PC-3 (cell line): Measurements from ENCODE around the gene CDAN1. TPM values are rescaled to one million over a fixed set of nuclear protein-coding genes. Genes with fewer than 3 reads are reported as not detected.
A peak's percentile ranks its signal among the peaks of the same experiment; 100 is the strongest.

Source experiments
- ATAC-seq: fragments of 200-7000 bp; cut with Tn5 transposase; 2 replicates; pipeline ENCODE4 v1.9.1; 2020; ENCODE audit warnings: mild to moderate bottlenecking, moderate library complexity
- Bru-seq: library from RNA; stranded (reverse); fragments of 400-500 nt; gene quantifications from one replicate; lab custom pipeline; 2021; lab: Mats Ljungman, UMichigan
- BruChase-seq, 2 experiments: library from RNA; stranded (reverse); fragments of 400-500 nt; gene quantifications; one replicate each; lab custom pipeline; 2021; lab: Mats Ljungman, UMichigan
- BruUV-seq: library from RNA; stranded (reverse); fragments of 400-500 nt; replicated peaks from 2 replicates; lab custom pipeline; 2021; lab: Mats Ljungman, UMichigan
- CTCF ChIA-PET: fragments of 300-600 bp; sonication (Branson Sonifier 250); formaldehyde crosslinking; loops from one replicate; lab custom pipeline; 2022; ENCODE audit warnings: antibody characterized with exemption; lab: Charles Lee
- POLR2A ChIA-PET: fragments of 300-600 bp; sonication (Branson Sonifier 250); formaldehyde crosslinking; loops from one replicate; lab custom pipeline; 2022; ENCODE audit warnings: antibody characterized with exemption; ENCODE audit not compliant: unreplicated experiment; lab: Charles Lee
- DNase-seq: peaks from one replicate; pipeline ENCODE4 v3.0.0-alpha.2; 2015
- H2AFZ ChIP-seq: fragments of 300-600 bp; sonication (generic); 2 replicates; pipeline ENCODE4 v1.6.0; 2016; ENCODE audit warnings: antibody characterized with exemption, low read length
- H3F3A ChIP-seq: fragments of 300-600 bp; sonication (generic); one replicate; pipeline ENCODE4 v1.6.0; 2017; ENCODE audit warnings: antibody characterized with exemption, low read length, control low read depth, mild to moderate bottlenecking; ENCODE audit not compliant: unreplicated experiment
- H3K27ac ChIP-seq: fragments of 300-600 bp; sonication (generic); 2 replicates; pipeline ENCODE4 v1.5.1; 2016; ENCODE audit warnings: mild to moderate bottlenecking, low read length
- H3K27me3 ChIP-seq: fragments of 300-600 bp; sonication (generic); 2 replicates; pipeline ENCODE4 v1.6.1; 2016; ENCODE audit warnings: low read length, mixed read lengths
- H3K36me3 ChIP-seq: fragments of 300-600 bp; sonication (generic); 2 replicates; pipeline ENCODE4 v1.6.1; 2016; ENCODE audit warnings: low read depth, mixed run types, low read length, mixed read lengths
- H3K4me1 ChIP-seq: fragments of 300-600 bp; sonication (generic); 2 replicates; pipeline ENCODE4 v1.5.1; 2016; ENCODE audit warnings: low read length; ENCODE audit not compliant: insufficient read depth
- H3K4me2 ChIP-seq: fragments of 300-600 bp; sonication (generic); 2 replicates; pipeline ENCODE4 v1.6.0; 2016; ENCODE audit warnings: low read length
- H3K4me3 ChIP-seq: fragments of 300-600 bp; sonication (generic); 2 replicates; pipeline ENCODE4 v1.5.1; 2016; ENCODE audit warnings: mild to moderate bottlenecking, low read length, mixed read lengths
- H3K79me2 ChIP-seq: fragments of 300-600 bp; sonication (generic); 2 replicates; pipeline ENCODE4 v1.6.1; 2017; ENCODE audit warnings: low read length, mixed read lengths
- H3K9ac ChIP-seq: fragments of 300-600 bp; sonication (generic); 2 replicates; pipeline ENCODE4 v1.6.0; 2016; ENCODE audit warnings: mild to moderate bottlenecking, low read length
- H3K9me2 ChIP-seq: fragments of 300-600 bp; sonication (generic); replicated peaks from 2 replicates; pipeline ENCODE4 v1.6.1; 2016; ENCODE audit warnings: mixed run types, low read length, mixed read lengths
- H3K9me3 ChIP-seq: fragments of 300-600 bp; sonication (generic); 2 replicates; pipeline ENCODE4 v1.6.1; 2016; ENCODE audit warnings: low read length, mixed read lengths
- H4K20me1 ChIP-seq: fragments of 300-600 bp; sonication (generic); 2 replicates; pipeline ENCODE4 v1.6.1; 2016; ENCODE audit warnings: low read length, mixed read lengths
- EZH2 ChIP-seq: fragments of 300-600 bp; sonication (generic); IDR thresholded peaks from one replicate; pipeline ENCODE4 v1.6.1; 2017; ENCODE audit warnings: antibody characterized with exemption, mild to moderate bottlenecking, low read length; ENCODE audit not compliant: unreplicated experiment
- EZH2phosphoT487 ChIP-seq: fragments of 300-600 bp; sonication (generic); IDR thresholded peaks from 2 replicates; pipeline ENCODE4 v1.6.1; 2018; ENCODE audit warnings: mild to moderate bottlenecking, antibody characterized with exemption, low read length, borderline replicate concordance
- intact Hi-C: fragments of 100-400 bp; cut with micrococcal nuclease; formaldehyde crosslinking; loops from 2 replicates; pipeline ENCODE4 v1.9.0; 2023
- long read RNA-seq: library from polyadenylated mRNA; unstranded; transcript quantifications from one replicate; pipeline ENCODE4 v2.0.0, GENCODE V29; 2021; ENCODE audit not compliant: unreplicated experiment
- total RNA-seq: library from RNA; depleted of rRNA; stranded (reverse); fragments of >200 nt; gene quantifications from 2 replicates; pipeline ENCODE4 v1.2.3, GENCODE V29; 2014; rRNA removed
- TF ChIP-seq, protein P1 (sequence below): fragments of 300-600 bp; sonication (generic); conservative IDR thresholded peaks from 2 replicates; pipeline ENCODE4 v1.5.1; 2017; ENCODE audit warnings: antibody characterized with exemption, low read depth, mild to moderate bottlenecking, low read length

The CDAN1 gene, protein sequence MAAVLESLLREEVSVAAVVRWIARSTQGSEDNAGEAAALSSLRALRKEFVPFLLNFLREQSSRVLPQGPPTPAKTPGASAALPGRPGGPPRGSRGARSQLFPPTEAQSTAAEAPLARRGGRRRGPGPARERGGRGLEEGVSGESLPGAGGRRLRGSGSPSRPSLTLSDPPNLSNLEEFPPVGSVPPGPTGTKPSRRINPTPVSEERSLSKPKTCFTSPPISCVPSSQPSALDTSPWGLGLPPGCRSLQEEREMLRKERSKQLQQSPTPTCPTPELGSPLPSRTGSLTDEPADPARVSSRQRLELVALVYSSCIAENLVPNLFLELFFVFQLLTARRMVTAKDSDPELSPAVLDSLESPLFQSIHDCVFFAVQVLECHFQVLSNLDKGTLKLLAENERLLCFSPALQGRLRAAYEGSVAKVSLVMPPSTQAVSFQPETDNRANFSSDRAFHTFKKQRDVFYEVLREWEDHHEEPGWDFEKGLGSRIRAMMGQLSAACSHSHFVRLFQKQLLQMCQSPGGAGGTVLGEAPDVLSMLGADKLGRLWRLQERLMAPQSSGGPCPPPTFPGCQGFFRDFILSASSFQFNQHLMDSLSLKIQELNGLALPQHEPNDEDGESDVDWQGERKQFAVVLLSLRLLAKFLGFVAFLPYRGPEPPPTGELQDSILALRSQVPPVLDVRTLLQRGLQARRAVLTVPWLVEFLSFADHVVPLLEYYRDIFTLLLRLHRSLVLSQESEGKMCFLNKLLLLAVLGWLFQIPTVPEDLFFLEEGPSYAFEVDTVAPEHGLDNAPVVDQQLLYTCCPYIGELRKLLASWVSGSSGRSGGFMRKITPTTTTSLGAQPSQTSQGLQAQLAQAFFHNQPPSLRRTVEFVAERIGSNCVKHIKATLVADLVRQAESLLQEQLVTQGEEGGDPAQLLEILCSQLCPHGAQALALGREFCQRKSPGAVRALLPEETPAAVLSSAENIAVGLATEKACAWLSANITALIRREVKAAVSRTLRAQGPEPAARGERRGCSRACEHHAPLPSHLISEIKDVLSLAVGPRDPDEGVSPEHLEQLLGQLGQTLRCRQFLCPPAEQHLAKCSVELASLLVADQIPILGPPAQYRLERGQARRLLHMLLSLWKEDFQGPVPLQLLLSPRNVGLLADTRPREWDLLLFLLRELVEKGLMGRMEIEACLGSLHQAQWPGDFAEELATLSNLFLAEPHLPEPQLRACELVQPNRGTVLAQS
- total RNA-seq, result 32.5 and 38.6 TPM in 2 replicates
- percentile 75 among the genes with signal in this experiment for Bru-seq, nascent RNA
- BruChase-seq, experiment 1, labeled RNA remaining after a 6-hour chase, result percentile 80 among the genes with signal in this experiment
- BruChase-seq, experiment 2, labeled RNA remaining after a 2-hour chase, result percentile 81 among the genes with signal in this experiment
- long read RNA-seq, full-length matches to known transcripts, result 5 of 48 reads
- long read RNA-seq, partial matches to known transcripts, result 18 of 48 reads
- long read RNA-seq, other reads (novel, unspliced or antisense), result 25 of 48 reads

DNA sequence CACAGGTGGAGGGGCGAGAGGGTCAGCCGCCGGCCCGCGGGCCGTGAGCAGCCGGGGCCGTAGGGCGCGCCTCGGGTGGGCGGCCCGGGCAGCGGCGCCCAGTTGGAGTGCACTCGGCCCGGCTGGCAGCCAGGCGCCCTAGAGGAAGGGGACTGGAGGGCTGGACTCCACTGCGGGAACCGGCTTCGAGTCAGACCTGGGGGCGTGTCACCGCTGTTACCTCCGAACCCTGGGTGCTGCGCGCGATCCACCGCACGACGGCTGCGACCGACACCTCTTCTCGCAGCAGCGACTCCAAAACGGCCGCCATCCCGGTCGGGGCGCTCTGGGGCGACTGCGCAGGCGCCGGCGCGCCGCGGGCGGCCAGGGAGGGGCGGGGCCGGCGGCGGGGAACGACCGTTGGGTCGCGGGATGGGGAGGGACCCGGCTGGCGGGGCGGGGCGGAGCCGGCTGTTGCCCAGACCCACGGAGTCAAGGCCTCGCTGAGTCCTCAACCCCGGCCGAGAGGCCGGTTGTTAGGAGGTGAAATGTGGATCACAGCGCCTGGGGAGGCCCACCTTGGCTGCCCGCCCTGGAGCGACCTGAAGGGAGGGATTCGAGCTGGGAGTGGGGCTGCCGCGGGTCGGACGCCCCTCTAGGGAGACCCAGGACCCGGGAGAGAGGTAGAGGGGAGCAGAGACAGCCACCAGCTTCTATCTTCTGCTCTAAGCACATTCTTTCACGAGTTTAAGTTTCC lies at the start of gene CDAN1:
TSS of gene CDAN1 (minus strand) at position 336 of the 736 bp plus-strand sequence. CDS start at position 310, 26 bp downstream.
- H3K9me2 ChIP-seq, result no peaks in the 10 kb centered on the region
- peak within 1 kb of the TSS; percentile 97 for H3K4me3 ChIP-seq
- TF ChIP-seq, protein P1, sequence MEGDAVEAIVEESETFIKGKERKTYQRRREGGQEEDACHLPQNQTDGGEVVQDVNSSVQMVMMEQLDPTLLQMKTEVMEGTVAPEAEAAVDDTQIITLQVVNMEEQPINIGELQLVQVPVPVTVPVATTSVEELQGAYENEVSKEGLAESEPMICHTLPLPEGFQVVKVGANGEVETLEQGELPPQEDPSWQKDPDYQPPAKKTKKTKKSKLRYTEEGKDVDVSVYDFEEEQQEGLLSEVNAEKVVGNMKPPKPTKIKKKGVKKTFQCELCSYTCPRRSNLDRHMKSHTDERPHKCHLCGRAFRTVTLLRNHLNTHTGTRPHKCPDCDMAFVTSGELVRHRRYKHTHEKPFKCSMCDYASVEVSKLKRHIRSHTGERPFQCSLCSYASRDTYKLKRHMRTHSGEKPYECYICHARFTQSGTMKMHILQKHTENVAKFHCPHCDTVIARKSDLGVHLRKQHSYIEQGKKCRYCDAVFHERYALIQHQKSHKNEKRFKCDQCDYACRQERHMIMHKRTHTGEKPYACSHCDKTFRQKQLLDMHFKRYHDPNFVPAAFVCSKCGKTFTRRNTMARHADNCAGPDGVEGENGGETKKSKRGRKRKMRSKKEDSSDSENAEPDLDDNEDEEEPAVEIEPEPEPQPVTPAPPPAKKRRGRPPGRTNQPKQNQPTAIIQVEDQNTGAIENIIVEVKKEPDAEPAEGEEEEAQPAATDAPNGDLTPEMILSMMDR, result no peak
- TF ChIP-seq EZH2 (no peak), EZH2phosphoT487 (no peak)
- H4K20me1 ChIP-seq, result no peaks in the 10 kb centered on the region
- ChIA-PET POLR2A (no interaction called here), CTCF (interaction anchor here (0.6 to 1.0 kb wide), 2 partner anchors 110 to 467 kb away, joined by 3 read pairs; no protein-coding TSS in a partner anchor)
- ATAC-seq (peak; percentile 95), DNase-seq (peak; percentile 90)
- no peaks in the 10 kb centered on the region for H3F3A ChIP-seq
- H3K9me3 ChIP-seq, result no peaks in the 10 kb centered on the region
- H3K36me3 ChIP-seq, result peaks cover 24% of the 10 kb centered on the region; the same call in 1 of the 2 replicates
- peaks cover 8% of the 10 kb centered on the region for H3K4me1 ChIP-seq
- H3K9ac ChIP-seq, result peak within 1 kb of the TSS; percentile 81
- peak within 1 kb of the TSS; percentile 97 for H2AFZ ChIP-seq
- peak within 1 kb of the TSS; percentile 91 for H3K4me2 ChIP-seq
- BruUV-seq, result no TSS peak
- no peaks in the 10 kb centered on the region for H3K27me3 ChIP-seq
- H3K79me2 ChIP-seq, result peaks cover 22% of the 10 kb centered on the region
- H3K27ac ChIP-seq, result 0 out of 2 replicates have a peak within 1 kb of the TSS, but pooled peaks have one; percentile 29
- intact Hi-C loops, result no loop called here

DNA sequence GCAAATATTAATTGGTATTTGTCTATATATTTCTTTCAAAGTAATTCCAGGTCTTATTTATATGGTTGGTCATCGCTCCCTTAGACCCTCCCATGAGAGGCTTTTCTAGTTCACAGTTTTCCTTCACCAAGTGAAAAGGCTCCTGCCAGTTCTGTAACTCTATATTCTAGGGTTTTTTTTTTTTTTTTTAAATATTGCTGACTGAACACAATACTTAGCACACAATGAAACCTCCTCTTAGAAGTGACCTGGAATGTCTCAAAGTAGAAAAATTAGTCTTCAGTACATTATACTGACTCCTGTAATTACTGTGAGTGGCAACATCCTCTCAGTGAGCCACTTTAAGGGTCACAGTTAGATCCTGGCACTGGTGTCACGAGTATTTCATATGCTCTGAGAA lies 48.6 kb upstream of the CDAN1 start:
- intact Hi-C loops, result no loop called here
- Histone ChIP-seq H3K9ac (no peak overlapping the region), H4K20me1 (no peaks in the 10 kb centered on the region), H3K9me2 (no peaks in the 10 kb centered on the region), H3K4me2 (no peak overlapping the region), H3F3A (no peaks in the 10 kb centered on the region), H3K4me1 (no peaks in the 10 kb centered on the region), H3K4me3 (no peak overlapping the region), H3K27me3 (no peaks in the 10 kb centered on the region), H3K27ac (no peak overlapping the region), H3K36me3 (no peaks in the 10 kb centered on the region), H3K79me2 (no peaks in the 10 kb centered on the region), H2AFZ (no peak overlapping the region), H3K9me3 (no peaks in the 10 kb centered on the region)
- BruUV-seq, result no TSS peak
- ATAC-seq (no peak), DNase-seq (no peak)
- ChIA-PET POLR2A (no interaction called here), CTCF (interaction anchor here (0.6 kb wide), 1 partner anchor 46 kb away, joined by 7 read pairs; no protein-coding TSS in a partner anchor)
- TF ChIP-seq, protein P1, result no peak
- TF ChIP-seq EZH2 (no peak), EZH2phosphoT487 (no peak)
